ENCODE data around the gene RND1. TPM values are rescaled to one million over a fixed set of nuclear protein-coding genes. Genes with fewer than 3 reads are reported as not detected.
A peak's percentile ranks its signal among the peaks of the same experiment; 100 is the strongest.

The RND1 gene
- polyA plus RNA-seq, 1 donor (not counting 4 experiments of a cell fraction or from before 2014, with no cell fraction given): 0.16 TPM

DNA sequence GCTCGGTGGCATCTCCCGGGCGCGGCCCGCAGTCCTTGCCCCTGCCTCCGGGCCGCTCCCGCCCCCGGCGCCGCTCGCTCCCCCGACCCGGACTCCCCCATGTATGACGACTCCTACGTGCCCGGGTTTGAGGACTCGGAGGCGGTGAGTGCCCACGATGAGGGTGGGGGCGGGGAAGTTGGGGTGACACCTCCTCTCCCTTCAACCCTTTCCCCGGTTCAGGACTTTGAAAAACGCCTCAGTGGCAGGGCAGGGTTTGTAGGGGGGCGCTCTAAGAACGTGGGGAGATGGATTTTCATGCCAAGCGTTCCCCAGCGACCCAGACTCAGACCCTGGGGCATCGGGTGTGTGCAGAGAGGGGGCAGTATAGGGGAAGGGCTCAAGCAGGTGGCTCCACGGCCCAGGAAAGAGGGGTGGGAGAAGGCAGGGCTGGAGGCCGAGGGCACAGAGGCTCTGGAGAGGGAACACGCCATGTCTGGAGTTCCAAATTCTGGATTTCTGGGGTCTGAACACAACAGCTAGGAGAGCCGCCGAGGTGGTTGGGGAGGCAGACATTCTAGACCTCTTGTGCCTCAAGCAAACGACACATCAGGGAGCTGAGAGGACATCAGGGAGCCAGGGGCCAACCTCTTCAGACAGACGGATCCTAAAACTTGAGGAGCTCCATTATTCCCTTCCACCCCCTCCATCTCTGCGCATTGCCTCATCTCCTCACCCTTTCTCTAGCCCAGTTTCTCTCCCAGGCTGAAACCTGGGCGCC lies 46.7 kb downstream of the RND1 start:
- Histone ChIP-seq H3K27ac (ENCODE audit: control insufficient read depth, insufficient read depth, low read length) (no peak overlapping the region), H3K27me3 (ENCODE audit: control insufficient read depth, extremely low read depth, insufficient read depth, low read length) (no peaks in the 10 kb centered on the region), H3K4me1 (ENCODE audit: control insufficient read depth, extremely low read depth, insufficient read depth, low read length) (peaks cover 15% of the 10 kb centered on the region), H3K36me3 (ENCODE audit: control insufficient read depth in 2 of 2, extremely low read depth in 1 of 2, insufficient read depth in 2 of 2, low read length in 2 of 2) (peaks cover 0 to 2% of the 10 kb centered on the region in 2 experiments), H3K9me1 (ENCODE audit: control insufficient read depth, extremely low read depth, insufficient read depth, low read length) (no peaks in the 10 kb centered on the region), H3K9ac (ENCODE audit: control insufficient read depth, extremely low read depth, insufficient read depth, low read length) (no peak overlapping the region), H3K9me3 (ENCODE audit: control insufficient read depth, low read depth, low read length) (no peaks in the 10 kb centered on the region), H3K79me2 (ENCODE audit: control insufficient read depth, insufficient read depth, low read length) (no peaks in the 10 kb centered on the region), H3K4me2 (ENCODE audit: control insufficient read depth, extremely low read depth, insufficient read depth, low read depth, low read length) (peak overlapping the region; percentile 68), H2AFZ (ENCODE audit: control insufficient read depth, low read length) (no peak overlapping the region), H3K4me3 (ENCODE audit: control insufficient read depth in 2 of 3, extremely low read depth in 1 of 3, insufficient read depth in 2 of 3, low read depth in 1 of 3, low read length in 3 of 3) (peak overlapping the region in 2 of 3 experiments; percentile 54 to 73), H4K20me1 (ENCODE audit: control insufficient read depth, extremely low read depth, insufficient read depth, low read length) (no peaks in the 10 kb centered on the region)
- FAIRE-seq (no peak), DNase-seq (ENCODE audit: low read depth, low spot score) (no peak)
- TF ChIP-seq, protein P1, sequence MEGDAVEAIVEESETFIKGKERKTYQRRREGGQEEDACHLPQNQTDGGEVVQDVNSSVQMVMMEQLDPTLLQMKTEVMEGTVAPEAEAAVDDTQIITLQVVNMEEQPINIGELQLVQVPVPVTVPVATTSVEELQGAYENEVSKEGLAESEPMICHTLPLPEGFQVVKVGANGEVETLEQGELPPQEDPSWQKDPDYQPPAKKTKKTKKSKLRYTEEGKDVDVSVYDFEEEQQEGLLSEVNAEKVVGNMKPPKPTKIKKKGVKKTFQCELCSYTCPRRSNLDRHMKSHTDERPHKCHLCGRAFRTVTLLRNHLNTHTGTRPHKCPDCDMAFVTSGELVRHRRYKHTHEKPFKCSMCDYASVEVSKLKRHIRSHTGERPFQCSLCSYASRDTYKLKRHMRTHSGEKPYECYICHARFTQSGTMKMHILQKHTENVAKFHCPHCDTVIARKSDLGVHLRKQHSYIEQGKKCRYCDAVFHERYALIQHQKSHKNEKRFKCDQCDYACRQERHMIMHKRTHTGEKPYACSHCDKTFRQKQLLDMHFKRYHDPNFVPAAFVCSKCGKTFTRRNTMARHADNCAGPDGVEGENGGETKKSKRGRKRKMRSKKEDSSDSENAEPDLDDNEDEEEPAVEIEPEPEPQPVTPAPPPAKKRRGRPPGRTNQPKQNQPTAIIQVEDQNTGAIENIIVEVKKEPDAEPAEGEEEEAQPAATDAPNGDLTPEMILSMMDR (optimal IDR thresholded peaks at IDR 0.05 in 1 of 3, IDR thresholded peaks at IDR 0.05 in 1 of 3, conservative IDR thresholded peaks at IDR 0.05 in 1 of 3; ENCODE audit: extremely low read depth in 1 of 3, insufficient read depth in 2 of 3, low read length in 3 of 3): no peak
- TF ChIP-seq EZH2 (IDR thresholded peaks at IDR 0.05; ENCODE audit: low read length): no peak
- dilution Hi-C loops (cut with MboI; ENCODE audit: extremely low pct_ligation_motif_present, low sequenced_read_pairs): no loop called here

DNA sequence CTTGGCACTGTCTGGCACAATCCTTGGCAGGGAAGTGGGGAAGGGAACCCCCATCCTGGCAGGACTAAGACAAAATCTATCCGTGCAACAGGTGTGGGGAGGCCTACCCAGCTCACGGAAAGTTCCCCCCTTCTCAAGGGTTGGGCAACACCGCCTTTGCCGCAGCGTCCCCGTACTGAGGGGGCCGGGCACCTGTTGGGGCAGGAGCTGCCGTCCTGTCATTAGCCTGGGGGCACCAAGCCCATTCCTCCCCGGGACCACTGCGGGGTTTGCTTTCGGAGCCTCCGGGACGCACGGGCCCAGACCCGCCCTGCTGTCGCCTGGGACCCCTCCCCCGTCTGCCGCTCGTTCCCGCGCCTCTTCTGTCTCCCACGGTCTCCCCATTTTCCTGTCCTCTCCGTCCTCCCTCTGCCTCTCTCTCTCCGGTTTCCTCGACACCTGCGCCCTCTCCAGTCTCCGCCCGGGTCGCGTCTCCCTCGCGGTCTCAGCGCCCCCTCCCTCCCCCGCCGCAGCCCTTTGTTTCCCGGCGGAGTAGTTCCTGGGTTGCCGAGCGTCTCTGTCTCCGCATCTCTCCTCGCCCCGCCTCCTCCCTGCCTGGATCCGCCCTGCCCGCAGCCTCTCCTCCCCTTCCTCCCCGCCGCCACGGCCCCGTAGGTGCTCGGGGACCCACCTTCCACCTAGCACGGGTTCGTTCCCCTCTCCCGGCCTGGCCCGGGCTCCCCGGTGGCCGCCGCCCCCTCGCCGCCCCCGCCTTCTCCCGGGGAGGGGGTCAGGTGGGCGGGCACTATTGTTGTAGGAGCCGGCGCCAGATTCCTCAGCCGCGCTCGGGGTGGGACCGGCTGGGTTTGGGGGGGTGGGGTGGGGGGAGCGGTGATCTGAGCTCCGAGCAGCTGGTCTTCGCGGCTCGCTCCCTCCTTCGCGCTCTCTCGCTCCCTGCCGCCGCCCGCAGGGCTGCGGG lies 47.5 kb downstream of the RND1 start, which contains the start of gene CACNB3:
Gene CACNB3, plus strand, starts transcription at position 624 of the 958 bp plus-strand sequence. CDS start 434 bp downstream, outside the sequence.
- H3K36me3 ChIP-seq (ENCODE audit: control insufficient read depth in 2 of 2, extremely low read depth in 1 of 2, insufficient read depth in 2 of 2, low read length in 2 of 2): no peaks in the 10 kb centered on the region
- no peak within 1 kb of the TSS for H3K27ac ChIP-seq (ENCODE audit: control insufficient read depth, insufficient read depth, low read length)
- peaks cover 19% of the 10 kb centered on the region for H3K4me1 ChIP-seq (ENCODE audit: control insufficient read depth, extremely low read depth, insufficient read depth, low read length)
- H3K4me2 ChIP-seq (ENCODE audit: control insufficient read depth, extremely low read depth, insufficient read depth, low read depth, low read length): peak within 1 kb of the TSS; percentile 84
- no peaks in the 10 kb centered on the region for H3K9me3 ChIP-seq (ENCODE audit: control insufficient read depth, low read depth, low read length)
- H2AFZ ChIP-seq (ENCODE audit: control insufficient read depth, low read length): peak within 1 kb of the TSS; percentile 79
- dilution Hi-C loops (cut with MboI; ENCODE audit: extremely low pct_ligation_motif_present, low sequenced_read_pairs): no loop called here
- peak within 1 kb of the TSS; percentile 54 to 73 (median 70) for H3K4me3 ChIP-seq (ENCODE audit: control insufficient read depth in 2 of 3, extremely low read depth in 1 of 3, insufficient read depth in 2 of 3, low read depth in 1 of 3, low read length in 3 of 3)
- H3K27me3 ChIP-seq (ENCODE audit: control insufficient read depth, extremely low read depth, insufficient read depth, low read length): no peaks in the 10 kb centered on the region
- H4K20me1 ChIP-seq (ENCODE audit: control insufficient read depth, extremely low read depth, insufficient read depth, low read length): no peaks in the 10 kb centered on the region
- DNase-seq (ENCODE audit: low read depth, low spot score): no peak
- H3K9me1 ChIP-seq (ENCODE audit: control insufficient read depth, extremely low read depth, insufficient read depth, low read length): no peaks in the 10 kb centered on the region
- H3K79me2 ChIP-seq (ENCODE audit: control insufficient read depth, insufficient read depth, low read length): no peaks in the 10 kb centered on the region
- H3K9ac ChIP-seq (ENCODE audit: control insufficient read depth, extremely low read depth, insufficient read depth, low read length): peak within 1 kb of the TSS; percentile 38
- no peak for TF ChIP-seq EZH2 (IDR thresholded peaks at IDR 0.05; ENCODE audit: low read length)
- TF ChIP-seq, protein P1 (optimal IDR thresholded peaks at IDR 0.05 in 1 of 3, IDR thresholded peaks at IDR 0.05 in 1 of 3, conservative IDR thresholded peaks at IDR 0.05 in 1 of 3; ENCODE audit: extremely low read depth in 1 of 3, insufficient read depth in 2 of 3, low read length in 3 of 3): no peak
- FAIRE-seq: no peak

Data from keratinocyte (primary cell).